Cortex of kidney (tissue), 1 donor: ENCODE results near the gene ACTR1A.
"Not testable (repeated sequence)": the region's sequence is repeated elsewhere in the genome, so short reads cannot be mapped to it uniquely, and the experiment has no call there.

Source experiments
- DNase-seq: peaks from one replicate; lab custom pipeline; 2025; lab: John Stamatoyannopoulos, UW

ACTR1A gene

GRCh38 chr10:102515724-102516123 lies 13.2 kb upstream of the ACTR1A start:
- no peak for DNase-seq

GRCh38 chr10:102514487-102515311 lies 12.2 kb upstream of the ACTR1A start:
- DNase-seq, result peak; percentile 33

- no peak for DNase-seq
Observed at GRCh38 chr10:102511583-102512274, 9.2 kb upstream of the ACTR1A start.

- no peak for DNase-seq
Observed at GRCh38 chr10:102509387-102509786, 6.9 kb upstream of the ACTR1A start.

- no peak for DNase-seq
Observed at GRCh38 chr10:102508506-102508905, 6.0 kb upstream of the ACTR1A start.

GRCh38 chr10:102507521-102507920 lies 5.0 kb upstream of the ACTR1A start:
- DNase-seq, result no peak

GRCh38 chr10:102505462-102506115 lies 3.1 kb upstream of the ACTR1A start:
- DNase-seq, result no peak

- no peak for DNase-seq
Observed at GRCh38 chr10:102504976-102505300, 2.4 kb upstream of the ACTR1A start.

- DNase-seq, result no peak
Observed at GRCh38 chr10:102504179-102504975, 1.9 kb upstream of the ACTR1A start.

- DNase-seq, result no peak
Observed at GRCh38 chr10:102503264-102504178, 1.0 kb upstream of the ACTR1A start, which contains the start of gene SUFU. SUFU (plus strand) TSS chr10:102503972; CDS start chr10:102504153, 181 bp downstream.

GRCh38 chr10:102502029-102502336 lies 529 bp downstream of the ACTR1A start:
- peak; percentile 21 for DNase-seq

- no peak for DNase-seq
Observed at GRCh38 chr10:102501201-102502028, 1.1 kb downstream of the ACTR1A start.

GRCh38 chr10:102500686-102501085 lies 1.8 kb downstream of the ACTR1A start:
- DNase-seq, result not testable (repeated sequence)

GRCh38 chr10:102499356-102499755 lies 3.2 kb downstream of the ACTR1A start:
- DNase-seq, result no peak

GRCh38 chr10:102497545-102497944 lies 5.0 kb downstream of the ACTR1A start:
- DNase-seq, result no peak

GRCh38 chr10:102493771-102494170 lies 8.7 kb downstream of the ACTR1A start:
- no peak for DNase-seq

GRCh38 chr10:102492983-102493382 lies 9.5 kb downstream of the ACTR1A start:
- DNase-seq, result no peak

GRCh38 chr10:102492344-102492939 lies 10.1 kb downstream of the ACTR1A start:
- DNase-seq, result no peak

GRCh38 chr10:102491136-102491535 lies 11.4 kb downstream of the ACTR1A start:
- no peak for DNase-seq
